SK-N-SH (cell line): Measurements from ENCODE around the gene CIDEB. TPM values are rescaled to one million over a fixed set of nuclear protein-coding genes. Genes with fewer than 3 reads are reported as not detected.

Experiments
- CTCF ChIA-PET: fragments of 300-600, 350-600 bp; formaldehyde crosslinking; extraction: SDS; loops from one replicate; lab custom pipeline; 2021; lab: Yijun Ruan, JAX
- POLR2A ChIA-PET: fragments of 350-600 bp; sonication (Branson Sonifier 250); formaldehyde crosslinking; extraction: SDS; loops from one replicate; lab custom pipeline; 2020; ENCODE audit warnings: antibody characterized with exemption, inconsistent platforms; lab: Yijun Ruan, JAX
- DNase-seq: peaks from one replicate; pipeline ENCODE4 v3.0.0; 2012
- H2AFZ ChIP-seq: fragments of 200-600 bp; sonication (generic); 2 replicates; pipeline ENCODE4 v1.8.1; 2016; ENCODE audit warnings: antibody characterized with exemption, mild to moderate bottlenecking, low read depth
- H3F3A ChIP-seq: fragments of 200-600 bp; sonication (generic); replicated peaks from 2 replicates; pipeline ENCODE3; 2016; ENCODE audit warnings: antibody characterized with exemption, mild to moderate bottlenecking; ENCODE audit not compliant: insufficient read depth
- H3K27ac ChIP-seq, 2 experiments: fragments of 200-500 bp in 1 of 2; fragments of 200-600 bp in 1 of 2; sonication (Bioruptor generic) in 1 of 2; sonication (generic), shearing (Covaris generic) in 1 of 2; 2 replicates each; pipeline versions ENCODE4 v1.5.1 to v1.6.1; 2014 to 2016; ENCODE audit warnings: low read depth in 2 of 2, inconsistent platforms in 1 of 2, low read length in 1 of 2, mild to moderate bottlenecking in 1 of 2, mixed read lengths in 1 of 2
- H3K27me3 ChIP-seq: fragments of 200-600 bp; sonication (generic), shearing (Covaris generic); 2 replicates; pipeline ENCODE4 v1.6.1; 2016; ENCODE audit warnings: mixed run types; ENCODE audit not compliant: insufficient read depth
- H3K36me3 ChIP-seq, 2 experiments: fragments of 200-500 bp in 1 of 2; fragments of 200-600 bp in 1 of 2; sonication (Bioruptor generic) in 1 of 2; sonication (generic) in 1 of 2; replicated peaks in 1 of 2; 2 replicates each; pipeline versions ENCODE3 to v1.5.1; 2014 to 2016; ENCODE audit warnings: low read length in 1 of 2, mild to moderate bottlenecking in 1 of 2; ENCODE audit not compliant: insufficient read depth in 2 of 2, control insufficient read depth in 1 of 2
- H3K4me1 ChIP-seq, 2 experiments: fragments of 200-500 bp in 1 of 2; fragments of 200-600 bp in 1 of 2; sonication (Bioruptor generic) in 1 of 2; sonication (generic), shearing (Covaris generic) in 1 of 2; 2 replicates each; pipeline versions ENCODE4 v1.5.1 to v1.6.1; 2014 to 2016; ENCODE audit warnings: low read depth in 1 of 2, low read length in 1 of 2, mixed run types in 1 of 2; ENCODE audit not compliant: insufficient read depth in 2 of 2, control insufficient read depth in 1 of 2
- H3K4me2 ChIP-seq: fragments of 200-600 bp; sonication (generic), shearing (Covaris generic); 2 replicates; pipeline ENCODE4 v1.6.1; 2017; ENCODE audit warnings: mixed run types
- H3K4me3 ChIP-seq, 2 experiments: fragments of 200-500 bp in 1 of 2; fragments of 200-600 bp in 1 of 2; sonication (Bioruptor generic) in 1 of 2; sonication (generic), shearing (Covaris generic) in 1 of 2; 2 replicates each; pipeline versions ENCODE4 v1.5.1 to v1.8.1; 2014 to 2016; ENCODE audit warnings: low read depth in 2 of 2, inconsistent platforms in 1 of 2, low read length in 1 of 2, mild to moderate bottlenecking in 1 of 2, mixed read lengths in 1 of 2, moderate library complexity in 1 of 2
- H3K79me2 ChIP-seq: fragments of 200-600 bp; sonication (generic); 2 replicates; pipeline ENCODE4 v1.8.1; 2017; ENCODE audit warnings: mild to moderate bottlenecking; ENCODE audit not compliant: insufficient read depth
- H3K9ac ChIP-seq: fragments of 200-600 bp; sonication (generic); 2 replicates; pipeline ENCODE4 v1.6.1; 2017; ENCODE audit warnings: mixed run types
- H3K9me2 ChIP-seq: fragments of 200-600 bp; sonication (generic); 2 replicates; pipeline ENCODE4 v1.6.1; 2017; ENCODE audit warnings: mixed run types
- H3K9me3 ChIP-seq: fragments of 200-600 bp; sonication (generic); 2 replicates; pipeline ENCODE4 v1.6.1; 2017; ENCODE audit warnings: mixed run types, mild to moderate bottlenecking, moderate library complexity
- H4K20me1 ChIP-seq: fragments of 200-600 bp; sonication (generic); 2 replicates; pipeline ENCODE4 v1.6.1; 2017; ENCODE audit warnings: mild to moderate bottlenecking, mixed run types; ENCODE audit not compliant: insufficient read depth
- ELF1 ChIP-seq: IDR thresholded peaks from 2 replicates; pipeline ENCODE4 v1.4.0; 2012
- MXI1 ChIP-seq: IDR thresholded peaks from 2 replicates; pipeline ENCODE4 v1.6.1; 2012; ENCODE audit warnings: mild to moderate bottlenecking, low read depth, low read length, improper control_type of control experiment
- NFIC ChIP-seq: IDR thresholded peaks from 2 replicates; pipeline ENCODE4 v1.4.0; 2012; ENCODE audit warnings: borderline replicate concordance
- SIN3A ChIP-seq: IDR thresholded peaks from 2 replicates; pipeline ENCODE4 v1.6.1; 2012; ENCODE audit warnings: low read depth, mild to moderate bottlenecking, low read length, moderate library complexity, borderline replicate concordance
- TEAD4 ChIP-seq: IDR thresholded peaks from 2 replicates; pipeline ENCODE4 v1.4.0; 2012; ENCODE audit warnings: mild to moderate bottlenecking, borderline replicate concordance; ENCODE audit not compliant: insufficient read depth
- WGBS: methylation state at CpG from one replicate; pipeline ENCODE4 v1.1.6; 2017; ENCODE audit warnings: low lambda C conversion rate; 5-methylcytosine and 5-hydroxymethylcytosine counted together
- polyA plus RNA-seq, 3 experiments: library from polyadenylated mRNA; depleted of rRNA; stranded (reverse); fragments of >200 nt; gene quantifications; 2 replicates each; pipeline ENCODE4 v1.2.3, GENCODE V29; 2012
- TF ChIP-seq, protein P1 (sequence below): IDR thresholded peaks from 2 replicates; pipeline ENCODE4 v1.6.1; 2012; ENCODE audit warnings: mild to moderate bottlenecking, low read depth, low read length, moderate library complexity

CIDEB gene
- polyA plus RNA-seq, 1 of the 3 experiments (the other 2 are of a cell fraction) = 0.05 TPM

DNA sequence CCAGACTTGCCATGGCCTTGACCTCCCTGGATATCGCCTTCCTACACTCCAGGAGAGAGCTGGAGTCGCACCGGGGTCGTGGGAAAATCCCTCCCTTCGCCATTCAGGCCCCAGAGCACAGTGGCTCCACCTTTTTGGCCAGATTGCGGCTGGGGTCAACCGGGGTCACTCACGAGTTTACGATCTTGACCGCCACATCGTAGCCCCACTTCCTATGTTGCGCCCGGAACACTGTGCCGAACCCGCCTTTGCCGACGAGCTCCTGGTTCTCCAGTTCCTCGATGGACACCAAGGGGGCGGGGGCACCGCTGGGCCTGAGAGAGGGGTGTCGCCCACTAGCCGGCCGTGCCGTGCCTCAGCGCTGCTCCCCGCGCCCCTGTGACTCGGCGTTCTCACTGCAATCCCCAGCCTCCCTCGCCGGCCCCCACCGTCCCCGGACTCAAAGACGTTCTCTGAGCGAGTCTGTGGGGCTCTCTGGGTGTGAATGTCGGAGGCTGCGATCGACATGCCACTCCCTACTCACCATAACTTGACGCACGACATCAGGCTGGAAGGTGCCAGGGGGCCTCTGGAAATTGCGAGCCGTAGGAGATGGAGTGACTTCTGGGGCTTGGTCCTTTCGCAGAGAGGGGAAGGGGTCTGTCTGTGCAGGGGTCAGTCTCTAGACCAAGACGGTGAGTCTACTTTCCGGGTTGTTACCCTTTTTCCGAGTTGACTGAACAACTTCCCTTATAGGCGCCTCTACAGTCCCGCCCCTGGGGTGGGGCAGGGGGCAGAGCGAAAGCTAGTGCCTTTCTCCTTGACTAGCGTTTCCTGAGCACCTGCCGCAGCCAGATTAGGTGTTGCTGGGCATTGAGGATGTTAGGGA, 31.7 kb upstream of the CIDEB start, which contains the start of gene RIPK3:
Gene RIPK3, minus strand, starts transcription at position 708 of the 868 bp plus-strand sequence. Its CDS starts 165 bp downstream, at position 543.
- CTCF ChIA-PET = interaction anchor here (1.1 to 12.7 kb wide), 8 partner anchors 6 to 98 kb away, joined by 3 to 445 read pairs (median 9); partner anchors contain the start of genes CBLN3, CIDEB, KHNYN and SDR39U1
- no peaks in the 10 kb centered on the region for H3K36me3 ChIP-seq
- no peak for DNase-seq
- H3K79me2 ChIP-seq = no peaks in the 10 kb centered on the region
- TF ChIP-seq SIN3A (no peak), MXI1 (no peak)
- H3K9me2 ChIP-seq = no peaks in the 10 kb centered on the region
- no peak within 1 kb of the TSS for H3K27ac ChIP-seq
- H3K4me3 ChIP-seq = no peak within 1 kb of the TSS
- no peaks in the 10 kb centered on the region for H3F3A ChIP-seq
- 75% methylated on average over 41 of the region's 51 CpGs for WGBS
- H3K9ac ChIP-seq = no peak within 1 kb of the TSS
- no peaks in the 10 kb centered on the region for H3K9me3 ChIP-seq
- POLR2A ChIA-PET = interaction anchor here (1.1 kb wide), 1 partner anchor 92 kb away, joined by 3 read pairs; no protein-coding TSS in a partner anchor
- H3K4me1 ChIP-seq = peaks cover 0 to 2% of the 10 kb centered on the region in 2 experiments; a peak in 1 of 4 replicates
- peaks cover 68% of the 10 kb centered on the region for H3K27me3 ChIP-seq
- no peak within 1 kb of the TSS for H2AFZ ChIP-seq
- H4K20me1 ChIP-seq = no peaks in the 10 kb centered on the region
- no peak within 1 kb of the TSS for H3K4me2 ChIP-seq

DNA sequence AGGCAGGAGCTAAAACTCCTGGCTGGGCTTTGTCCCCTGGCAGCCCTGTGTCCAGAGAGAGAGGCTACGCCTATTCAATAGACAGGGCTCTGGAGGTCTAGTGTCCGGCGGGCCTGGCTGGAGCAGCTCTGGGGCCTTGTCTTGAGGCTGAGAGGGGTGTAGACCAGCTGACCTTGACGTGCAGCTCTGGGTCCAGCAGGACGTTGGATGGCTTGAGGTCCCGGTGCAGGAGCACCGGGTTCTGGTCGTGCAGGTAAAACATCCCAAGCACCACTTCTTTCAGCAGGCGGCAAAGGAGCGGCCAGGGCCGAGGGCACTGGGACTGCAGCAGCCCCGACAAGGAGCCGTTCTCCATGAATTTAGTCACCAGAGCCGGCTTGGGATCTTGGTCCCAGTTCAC, 31.1 kb upstream of the CIDEB start:
- Histone ChIP-seq H3K4me1 (peaks cover 0 to 7% of the 10 kb centered on the region in 2 experiments; a peak in 1 of 4 replicates), H3K79me2 (no peaks in the 10 kb centered on the region), H3K27me3 (peaks cover 72% of the 10 kb centered on the region), H3K9me2 (no peaks in the 10 kb centered on the region), H3K27ac (no peak overlapping the region), H3F3A (no peaks in the 10 kb centered on the region), H4K20me1 (no peaks in the 10 kb centered on the region), H3K9me3 (no peaks in the 10 kb centered on the region), H3K4me3 (no peak overlapping the region), H2AFZ (no peak overlapping the region), H3K4me2 (no peak overlapping the region), H3K36me3 (no peaks in the 10 kb centered on the region), H3K9ac (no peak overlapping the region)
- ChIA-PET POLR2A (interaction anchor here (1.1 kb wide), 1 partner anchor 93 kb away, joined by 3 read pairs; no protein-coding TSS in a partner anchor), CTCF (interaction anchor here (1.4 to 12.7 kb wide), 6 partner anchors 7 to 98 kb away, joined by 3 to 445 read pairs (median 10); partner anchors contain the start of genes CBLN3, CIDEB, KHNYN and SDR39U1)
- WGBS = 68% methylated on average over 11 of the region's 14 CpGs
- TF ChIP-seq NFIC (no peak), ELF1 (no peak), TEAD4 (no peak)
- TF ChIP-seq, protein P1, sequence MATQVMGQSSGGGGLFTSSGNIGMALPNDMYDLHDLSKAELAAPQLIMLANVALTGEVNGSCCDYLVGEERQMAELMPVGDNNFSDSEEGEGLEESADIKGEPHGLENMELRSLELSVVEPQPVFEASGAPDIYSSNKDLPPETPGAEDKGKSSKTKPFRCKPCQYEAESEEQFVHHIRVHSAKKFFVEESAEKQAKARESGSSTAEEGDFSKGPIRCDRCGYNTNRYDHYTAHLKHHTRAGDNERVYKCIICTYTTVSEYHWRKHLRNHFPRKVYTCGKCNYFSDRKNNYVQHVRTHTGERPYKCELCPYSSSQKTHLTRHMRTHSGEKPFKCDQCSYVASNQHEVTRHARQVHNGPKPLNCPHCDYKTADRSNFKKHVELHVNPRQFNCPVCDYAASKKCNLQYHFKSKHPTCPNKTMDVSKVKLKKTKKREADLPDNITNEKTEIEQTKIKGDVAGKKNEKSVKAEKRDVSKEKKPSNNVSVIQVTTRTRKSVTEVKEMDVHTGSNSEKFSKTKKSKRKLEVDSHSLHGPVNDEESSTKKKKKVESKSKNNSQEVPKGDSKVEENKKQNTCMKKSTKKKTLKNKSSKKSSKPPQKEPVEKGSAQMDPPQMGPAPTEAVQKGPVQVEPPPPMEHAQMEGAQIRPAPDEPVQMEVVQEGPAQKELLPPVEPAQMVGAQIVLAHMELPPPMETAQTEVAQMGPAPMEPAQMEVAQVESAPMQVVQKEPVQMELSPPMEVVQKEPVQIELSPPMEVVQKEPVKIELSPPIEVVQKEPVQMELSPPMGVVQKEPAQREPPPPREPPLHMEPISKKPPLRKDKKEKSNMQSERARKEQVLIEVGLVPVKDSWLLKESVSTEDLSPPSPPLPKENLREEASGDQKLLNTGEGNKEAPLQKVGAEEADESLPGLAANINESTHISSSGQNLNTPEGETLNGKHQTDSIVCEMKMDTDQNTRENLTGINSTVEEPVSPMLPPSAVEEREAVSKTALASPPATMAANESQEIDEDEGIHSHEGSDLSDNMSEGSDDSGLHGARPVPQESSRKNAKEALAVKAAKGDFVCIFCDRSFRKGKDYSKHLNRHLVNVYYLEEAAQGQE = no peak
- DNase-seq = no peak
